Tibial nerve (tissue), 3 donors: Measurements from ENCODE around the gene BIRC2.

Experiments
- POLR2A ChIP-seq, 2 donors: fragments of 450-650 bp; IDR thresholded peaks; one replicate each; pipeline ENCODE4 v1.6.1; 2017; ENCODE audit warnings: antibody characterized with exemption in 2 of 2, mild to moderate bottlenecking in 2 of 2, moderate library complexity in 2 of 2
- TF ChIP-seq, protein P1 (sequence below), 5 experiments: fragments of 200-600 bp in 3 of 5; fragments of 450-650 bp in 2 of 5; sonication (generic) in 3 of 5; IDR thresholded peaks; one replicate each; pipeline ENCODE4 v1.5.1; 2016 to 2019; ENCODE audit warnings: antibody characterized with exemption in 5 of 5, mild to moderate bottlenecking in 3 of 5, moderate library complexity in 2 of 5

DNA sequence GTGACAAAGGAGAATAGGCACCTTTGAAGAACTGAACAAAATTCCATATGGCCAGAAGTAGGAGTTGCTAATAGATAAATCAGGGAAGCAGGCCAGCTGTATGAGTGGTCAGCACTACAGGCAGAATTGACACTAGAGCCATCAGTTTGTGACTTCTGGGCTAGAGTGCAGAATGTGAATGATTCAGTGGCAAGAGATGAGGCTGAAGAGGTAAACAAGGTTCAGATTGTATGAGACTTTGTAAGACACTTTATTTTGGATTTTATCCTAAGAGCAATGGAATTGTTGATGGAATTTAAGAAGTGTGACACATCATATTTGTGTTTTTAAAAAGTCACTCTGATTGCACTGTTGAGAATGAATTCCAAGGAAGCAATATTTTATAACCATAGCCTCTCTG lies 16.8 kb upstream of the BIRC2 start:
- TF ChIP-seq, protein P1, sequence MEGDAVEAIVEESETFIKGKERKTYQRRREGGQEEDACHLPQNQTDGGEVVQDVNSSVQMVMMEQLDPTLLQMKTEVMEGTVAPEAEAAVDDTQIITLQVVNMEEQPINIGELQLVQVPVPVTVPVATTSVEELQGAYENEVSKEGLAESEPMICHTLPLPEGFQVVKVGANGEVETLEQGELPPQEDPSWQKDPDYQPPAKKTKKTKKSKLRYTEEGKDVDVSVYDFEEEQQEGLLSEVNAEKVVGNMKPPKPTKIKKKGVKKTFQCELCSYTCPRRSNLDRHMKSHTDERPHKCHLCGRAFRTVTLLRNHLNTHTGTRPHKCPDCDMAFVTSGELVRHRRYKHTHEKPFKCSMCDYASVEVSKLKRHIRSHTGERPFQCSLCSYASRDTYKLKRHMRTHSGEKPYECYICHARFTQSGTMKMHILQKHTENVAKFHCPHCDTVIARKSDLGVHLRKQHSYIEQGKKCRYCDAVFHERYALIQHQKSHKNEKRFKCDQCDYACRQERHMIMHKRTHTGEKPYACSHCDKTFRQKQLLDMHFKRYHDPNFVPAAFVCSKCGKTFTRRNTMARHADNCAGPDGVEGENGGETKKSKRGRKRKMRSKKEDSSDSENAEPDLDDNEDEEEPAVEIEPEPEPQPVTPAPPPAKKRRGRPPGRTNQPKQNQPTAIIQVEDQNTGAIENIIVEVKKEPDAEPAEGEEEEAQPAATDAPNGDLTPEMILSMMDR (IDR thresholded peaks at IDR 0.05), result no peak
- TF ChIP-seq POLR2A (IDR thresholded peaks at IDR 0.05), result no peak
